ENCODE measurements around the gene DUOX1. TPM values are rescaled to one million over a fixed set of nuclear protein-coding genes. Genes with fewer than 3 reads are reported as not detected.

DUOX1 gene
- total RNA-seq, 1 experiment from 2014 or later: not detected

DNA sequence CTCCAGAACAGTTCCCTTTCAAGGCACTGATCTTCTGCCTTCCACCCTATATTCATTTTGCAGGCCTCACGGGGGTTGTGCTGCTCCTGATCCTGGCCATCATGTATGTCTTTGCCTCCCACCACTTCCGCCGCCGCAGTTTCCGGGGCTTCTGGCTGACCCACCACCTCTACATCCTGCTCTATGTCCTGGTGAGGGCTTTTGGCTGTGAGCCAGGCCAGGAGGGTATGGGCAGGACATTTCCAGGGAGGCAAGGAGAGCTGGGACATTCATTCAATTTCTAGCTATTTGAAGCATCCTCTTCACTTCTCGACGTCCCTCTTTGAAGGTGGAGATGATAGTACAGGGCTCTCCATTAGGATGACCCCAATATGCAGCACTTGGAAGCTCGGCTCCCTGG is 25.9 kb downstream of the DUOX1 start:
- in situ Hi-C loops (cut with HindIII; ENCODE audit: low pct_unique_long_range_greater_than_20kb, low sequenced_read_pairs): no loop called here
- no peak for DNase-seq (ENCODE audit: low read depth)

DNA sequence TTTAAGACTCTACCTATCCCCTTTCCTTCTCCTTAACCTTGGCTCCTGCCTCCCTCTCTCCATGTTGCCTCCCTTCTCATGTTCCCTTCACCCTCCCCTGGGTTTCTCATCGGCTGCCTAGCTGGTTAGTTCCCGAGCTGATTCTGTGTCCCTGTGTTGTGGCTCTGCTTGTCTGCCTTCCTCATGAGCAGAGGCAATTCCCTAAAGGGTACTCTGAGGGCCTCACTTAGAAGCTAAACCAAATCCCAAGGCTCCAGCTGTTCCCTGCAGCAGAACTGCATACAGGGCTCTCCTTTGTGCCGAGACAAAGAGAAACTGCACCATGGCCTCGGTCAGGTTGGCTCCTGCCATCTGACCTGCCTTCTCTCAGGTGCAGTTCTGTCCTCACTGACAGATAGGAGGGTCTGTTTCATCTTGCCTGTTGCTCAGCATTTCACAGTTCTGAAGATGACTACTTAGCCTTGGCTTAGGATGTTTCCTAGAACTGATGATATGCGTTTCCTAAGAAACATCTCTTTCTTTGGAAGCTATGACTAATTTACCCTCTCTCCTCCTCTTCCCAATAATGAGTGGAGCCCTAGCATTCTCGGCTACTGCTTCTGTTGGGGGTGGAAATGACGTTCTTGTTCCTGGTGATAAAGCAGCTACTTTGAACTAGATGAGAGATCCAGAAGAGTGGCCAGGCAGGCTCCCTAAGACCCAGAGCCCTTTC is 27.1 kb downstream of the DUOX1 start:
- in situ Hi-C loops (cut with HindIII; ENCODE audit: low pct_unique_long_range_greater_than_20kb, low sequenced_read_pairs): no loop called here
- DNase-seq (ENCODE audit: low read depth): no peak

DNA sequence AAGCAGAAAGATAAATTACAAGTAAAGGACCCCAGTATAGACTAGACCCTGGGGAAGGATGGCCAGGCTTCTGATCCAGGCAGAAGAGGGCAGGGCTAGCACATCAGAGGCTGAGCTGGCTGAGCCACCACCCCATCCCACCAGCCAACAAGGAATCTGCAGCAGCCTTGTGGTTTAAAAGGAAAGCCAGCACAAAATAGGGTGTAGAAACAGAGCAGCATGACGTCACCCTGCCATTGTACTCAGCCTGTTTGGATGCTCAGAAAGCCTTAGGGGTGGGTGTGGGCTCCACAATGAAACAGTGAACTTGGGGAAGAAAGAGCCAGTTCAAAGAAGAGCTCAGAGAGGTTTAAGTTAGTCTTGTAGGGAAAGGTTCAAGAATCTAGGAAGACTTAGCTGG is 28.2 kb downstream of the DUOX1 start:
- in situ Hi-C loops (cut with HindIII; ENCODE audit: low pct_unique_long_range_greater_than_20kb, low sequenced_read_pairs): no loop called here
- DNase-seq (ENCODE audit: low read depth): no peak

DNA sequence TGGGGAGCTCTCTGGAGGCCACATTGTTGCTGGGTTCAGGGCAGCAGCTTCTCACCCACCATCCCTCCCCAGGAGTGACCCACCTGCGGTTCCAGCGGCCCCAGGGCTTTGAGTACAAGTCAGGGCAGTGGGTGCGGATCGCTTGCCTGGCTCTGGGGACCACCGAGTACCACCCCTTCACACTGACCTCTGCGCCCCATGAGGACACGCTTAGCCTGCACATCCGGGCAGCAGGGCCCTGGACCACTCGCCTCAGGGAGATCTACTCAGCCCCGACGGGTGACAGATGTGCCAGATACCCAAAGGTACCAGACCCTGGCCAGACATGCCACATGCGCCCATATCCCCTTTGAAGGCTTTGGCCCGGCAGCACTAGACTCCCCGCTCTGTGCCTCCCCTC is 31.9 kb downstream of the DUOX1 start:
- no peak for DNase-seq (ENCODE audit: low read depth)
- in situ Hi-C loops (cut with HindIII; ENCODE audit: low pct_unique_long_range_greater_than_20kb, low sequenced_read_pairs): no loop called here

DNA sequence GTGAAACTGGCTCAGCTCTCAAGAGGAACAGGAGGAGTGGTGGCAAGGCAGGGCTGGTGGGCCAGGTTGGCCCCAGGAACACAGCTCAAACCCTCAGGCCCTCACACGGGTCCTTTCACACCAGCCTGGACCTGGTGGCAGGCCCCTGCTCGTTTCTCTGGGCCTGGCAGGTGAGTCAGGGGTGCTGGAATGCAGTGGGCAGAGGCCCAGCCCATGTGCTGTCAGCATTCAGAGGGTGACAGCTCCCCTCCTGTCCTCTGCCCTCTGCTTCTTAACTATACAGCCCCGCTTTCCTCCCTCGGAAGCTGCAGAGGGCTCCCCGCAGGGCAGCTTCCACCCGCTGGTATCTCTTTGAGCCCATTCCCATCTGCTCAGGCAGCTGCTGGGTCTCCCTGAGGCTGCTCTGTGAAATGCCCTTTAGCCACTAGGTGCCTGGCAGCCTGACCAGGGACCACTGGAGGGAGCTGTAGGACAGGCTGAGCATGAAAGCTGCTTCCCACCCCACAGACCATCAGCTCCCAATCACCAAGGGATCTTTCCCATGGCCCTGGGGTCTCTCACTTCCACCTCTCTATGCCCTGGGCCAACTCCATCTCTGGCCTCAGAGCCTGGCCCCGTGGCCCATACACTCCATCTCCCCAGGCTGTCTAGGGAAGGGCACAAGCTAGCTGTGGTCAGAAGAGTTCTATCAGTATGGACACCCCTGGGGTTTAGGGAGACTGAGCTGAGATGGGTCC is 33.1 kb downstream of the DUOX1 start:
- DNase-seq (ENCODE audit: low read depth): peak; percentile 78
- in situ Hi-C loops (cut with HindIII; ENCODE audit: low pct_unique_long_range_greater_than_20kb, low sequenced_read_pairs): no loop called here

DNA sequence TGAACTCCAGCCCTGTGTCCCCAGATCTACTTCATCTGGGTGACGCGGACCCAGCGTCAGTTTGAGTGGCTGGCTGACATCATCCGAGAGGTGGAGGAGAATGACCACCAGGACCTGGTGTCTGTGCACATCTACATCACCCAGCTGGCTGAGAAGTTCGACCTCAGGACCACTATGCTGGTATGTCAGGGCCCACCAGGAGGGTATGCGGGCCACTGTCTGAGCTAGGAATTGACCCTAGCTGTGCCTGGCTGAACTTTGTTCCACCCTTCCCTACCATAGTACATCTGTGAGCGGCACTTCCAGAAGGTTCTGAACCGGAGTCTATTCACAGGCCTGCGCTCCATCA is 33.7 kb downstream of the DUOX1 start:
- in situ Hi-C loops (cut with HindIII; ENCODE audit: low pct_unique_long_range_greater_than_20kb, low sequenced_read_pairs): no loop called here
- DNase-seq (ENCODE audit: low read depth): no peak

DNA sequence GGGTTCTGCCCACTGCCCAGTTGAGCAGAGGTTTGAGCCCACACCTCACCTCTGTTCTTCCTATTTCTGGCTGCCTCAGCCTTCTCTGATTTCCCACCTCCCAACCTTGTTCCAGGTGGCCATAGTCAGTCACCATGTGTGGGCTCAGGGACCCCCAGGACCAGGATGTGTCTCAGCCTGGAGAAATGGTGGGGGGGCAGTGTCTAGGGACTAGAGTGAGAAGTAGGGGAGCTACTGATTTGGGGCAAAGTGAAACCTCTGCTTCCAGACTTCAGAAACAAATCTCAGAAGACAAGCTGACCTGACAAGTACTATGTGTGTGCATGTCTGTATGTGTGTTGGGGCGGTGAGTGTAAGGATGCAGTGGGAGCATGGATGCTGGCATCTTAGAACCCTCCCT is 35.1 kb downstream of the DUOX1 start:
- no peak for DNase-seq (ENCODE audit: low read depth)
- in situ Hi-C loops (cut with HindIII; ENCODE audit: low pct_unique_long_range_greater_than_20kb, low sequenced_read_pairs): no loop called here

DNA sequence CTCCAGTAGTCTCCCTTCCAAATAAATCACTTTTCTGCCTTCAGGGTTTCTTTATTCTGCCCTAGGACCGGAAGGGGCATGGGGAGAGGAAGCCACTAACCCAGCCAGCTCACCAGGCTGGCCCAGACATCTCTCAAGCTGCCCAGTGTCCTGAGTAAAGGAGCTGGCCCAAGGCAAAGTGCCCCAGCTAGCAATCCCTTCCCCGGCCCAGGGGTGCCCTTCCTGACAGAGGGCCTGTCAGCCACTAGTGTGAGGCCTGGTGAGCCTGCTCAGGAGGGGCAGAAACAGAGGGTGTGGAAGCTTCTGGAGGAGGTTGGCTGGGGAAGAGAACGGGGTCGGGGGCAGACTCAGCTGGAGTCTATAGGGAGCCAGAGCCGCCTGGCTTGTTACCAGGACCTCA is 35.7 kb downstream of the DUOX1 start:
- in situ Hi-C loops (cut with HindIII; ENCODE audit: low pct_unique_long_range_greater_than_20kb, low sequenced_read_pairs): no loop called here
- DNase-seq (ENCODE audit: low read depth): no peak

DNA sequence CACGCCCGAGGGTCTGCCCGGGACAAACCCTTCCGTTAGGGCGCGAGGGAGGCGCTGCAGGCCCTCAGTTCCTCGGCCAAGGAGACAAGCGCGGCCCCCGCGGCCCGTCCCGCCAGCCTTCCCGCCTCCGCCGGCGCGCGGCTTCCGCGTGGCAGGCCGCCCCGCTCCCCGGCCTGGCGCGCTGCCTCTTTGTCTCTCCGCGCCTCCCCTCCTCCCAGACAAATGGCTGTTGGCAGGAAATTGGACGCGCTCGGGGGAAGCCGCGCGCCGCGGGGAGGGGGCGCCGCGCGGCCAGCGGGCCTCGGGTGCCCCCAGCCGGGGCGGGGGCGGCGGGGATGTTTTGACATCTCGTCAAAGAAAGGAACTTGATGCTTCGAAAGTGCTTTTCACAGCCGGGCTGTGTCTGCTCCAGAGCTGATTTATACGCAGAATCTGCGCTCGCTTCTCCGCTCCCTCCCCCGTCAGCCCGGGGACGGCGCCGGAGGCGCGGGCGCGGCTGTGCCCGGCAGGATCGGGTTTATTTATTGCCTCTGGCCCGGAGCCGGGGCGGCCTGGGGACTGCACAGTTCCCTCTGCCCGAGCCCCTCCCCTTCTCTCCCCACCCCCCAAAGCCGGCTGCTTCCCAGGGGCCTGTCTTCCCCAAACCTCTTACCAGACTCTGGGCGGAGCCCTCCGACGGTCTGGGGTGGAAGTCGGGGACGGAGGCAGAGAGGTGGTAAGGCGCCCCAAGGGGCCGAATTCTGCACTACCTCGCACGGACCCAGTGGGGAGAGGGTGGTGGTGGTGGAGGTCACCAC is 37.2 kb downstream of the DUOX1 start:
- DNase-seq (ENCODE audit: low read depth): peak; percentile 67
- in situ Hi-C loops (cut with HindIII; ENCODE audit: low pct_unique_long_range_greater_than_20kb, low sequenced_read_pairs): no loop called here

DNA sequence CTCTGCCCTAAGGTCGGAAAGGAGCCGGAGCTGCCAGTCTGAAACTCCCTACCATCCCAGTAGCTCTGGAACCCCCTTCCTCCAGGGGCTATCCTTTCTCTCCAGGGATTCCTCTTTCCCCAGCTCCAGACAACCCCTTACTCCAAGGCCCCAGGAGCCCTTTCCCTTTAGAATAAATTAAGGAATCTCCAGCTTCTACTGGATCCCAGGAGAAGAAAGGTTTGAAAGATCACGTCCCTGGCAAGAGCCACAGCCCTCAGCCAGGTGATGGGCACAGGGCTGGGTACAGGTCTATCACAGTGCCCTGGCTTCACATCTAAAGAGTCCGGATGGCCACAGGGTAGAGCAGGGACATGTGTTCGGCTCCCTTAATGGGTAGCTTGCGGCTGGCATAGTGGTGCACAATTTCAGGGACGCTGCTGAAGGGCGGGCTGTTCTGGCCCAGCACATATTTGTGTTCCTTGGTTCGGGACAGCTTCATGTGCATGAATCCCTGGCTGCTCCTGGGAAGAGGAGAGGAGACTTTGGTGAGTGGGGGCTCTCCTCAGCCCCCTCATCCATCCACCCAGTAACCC is 37.9 kb downstream of the DUOX1 start:
- in situ Hi-C loops (cut with HindIII; ENCODE audit: low pct_unique_long_range_greater_than_20kb, low sequenced_read_pairs): no loop called here
- DNase-seq (ENCODE audit: low read depth): no peak

DNA sequence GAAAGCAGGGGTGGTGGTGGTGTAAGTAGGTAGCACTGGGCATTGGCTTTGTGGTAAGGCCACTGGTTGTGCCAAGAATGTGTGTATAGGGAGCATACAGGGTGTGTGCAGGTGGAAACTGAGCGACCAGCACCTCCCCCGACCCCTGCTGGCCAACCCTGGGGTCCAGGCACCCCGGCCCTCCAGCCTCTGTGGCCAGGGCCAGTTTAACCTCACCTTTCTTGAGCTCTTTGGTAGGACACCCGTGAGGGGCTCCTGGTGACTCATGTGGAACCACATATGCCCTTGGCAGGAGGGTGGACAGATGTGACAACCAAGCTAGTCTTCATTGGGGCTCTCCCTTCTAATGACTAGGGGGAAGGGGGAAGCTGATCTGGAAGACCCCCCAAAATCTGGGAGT is 38.5 kb downstream of the DUOX1 start:
- in situ Hi-C loops (cut with HindIII; ENCODE audit: low pct_unique_long_range_greater_than_20kb, low sequenced_read_pairs): no loop called here
- no peak for DNase-seq (ENCODE audit: low read depth)

DNA sequence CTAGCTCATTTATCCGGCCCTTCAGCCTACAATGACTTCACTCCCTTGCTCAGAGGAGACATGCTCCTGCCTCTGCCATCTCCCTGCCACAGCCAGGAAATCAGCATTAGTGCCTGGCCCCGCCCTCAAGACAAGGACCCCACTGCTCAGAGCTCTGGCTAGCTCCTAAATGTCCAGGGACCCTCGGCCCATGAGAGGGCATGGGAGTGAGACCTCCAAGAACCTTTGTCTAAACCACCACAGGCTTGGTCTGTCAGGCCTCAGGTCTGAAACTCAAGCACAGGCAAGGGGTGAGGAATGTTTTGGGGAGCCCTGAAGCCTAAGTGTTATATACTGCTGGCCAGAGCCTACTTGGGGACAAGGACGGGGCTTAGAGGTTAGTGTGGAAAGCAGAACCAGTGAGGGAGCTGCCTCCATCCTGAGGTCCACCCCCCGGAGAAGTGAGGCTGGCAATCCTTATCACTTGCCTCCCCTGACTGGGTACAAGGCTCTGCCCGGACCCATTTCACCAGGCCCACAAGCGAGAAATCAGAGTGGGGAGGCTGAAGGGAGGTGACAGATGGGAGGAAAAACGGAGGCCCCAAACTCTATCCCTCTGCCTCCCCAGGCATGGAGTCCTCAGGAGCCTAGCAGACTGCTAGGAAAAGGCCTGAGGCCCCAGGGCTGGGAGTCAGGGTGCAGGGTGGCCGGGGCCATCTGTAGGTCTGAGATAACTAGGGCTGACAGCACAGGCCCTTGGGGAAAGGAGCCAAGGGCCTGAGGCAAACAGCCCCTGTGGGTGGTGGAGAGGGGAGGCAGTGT is 39.2 kb downstream of the DUOX1 start:
- no peak for DNase-seq (ENCODE audit: low read depth)
- in situ Hi-C loops (cut with HindIII; ENCODE audit: low pct_unique_long_range_greater_than_20kb, low sequenced_read_pairs): no loop called here

DNA sequence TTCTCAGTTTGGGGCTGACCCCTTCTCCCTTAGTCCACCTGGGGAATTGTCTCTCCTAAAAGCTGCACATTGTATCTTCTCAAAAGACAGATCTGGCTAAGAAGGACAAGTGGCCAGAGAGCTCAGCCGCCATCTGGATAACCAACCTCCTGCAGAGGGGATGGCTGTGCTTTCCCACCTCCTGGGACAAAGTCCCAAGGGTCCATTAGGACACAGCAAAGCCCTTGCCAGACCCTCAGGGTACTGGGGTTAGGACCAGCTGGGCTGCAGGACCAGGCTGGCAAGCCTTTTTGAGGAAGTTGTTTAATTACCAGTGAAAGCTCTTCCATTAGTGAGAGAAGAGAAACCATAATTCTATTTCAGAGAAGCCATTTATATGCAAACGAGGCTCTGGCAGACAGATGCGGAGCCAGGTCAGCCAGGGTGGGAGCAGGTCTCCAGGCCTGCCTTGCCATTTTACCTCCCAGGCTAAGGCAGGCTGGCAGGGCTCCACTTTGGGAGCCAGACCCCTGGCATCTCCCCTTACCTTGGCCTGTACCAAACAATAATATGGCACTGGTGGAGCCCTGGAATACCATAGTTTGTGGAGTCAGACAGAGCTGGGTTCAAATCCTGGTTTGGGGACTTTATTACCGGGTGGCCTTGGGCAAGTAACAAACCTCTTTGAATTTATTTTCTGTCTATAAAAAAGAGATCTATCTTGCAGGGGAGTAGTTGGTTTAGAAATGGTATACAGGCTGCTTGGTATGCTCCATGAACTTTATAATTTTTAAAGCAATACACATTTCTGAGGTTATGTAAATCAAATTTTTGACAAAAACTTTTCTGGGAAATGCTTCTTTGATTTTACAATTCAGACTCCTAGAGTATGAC is 40.0 kb downstream of the DUOX1 start:
- no peak for DNase-seq (ENCODE audit: low read depth)
- in situ Hi-C loops (cut with HindIII; ENCODE audit: low pct_unique_long_range_greater_than_20kb, low sequenced_read_pairs): no loop called here

DNA sequence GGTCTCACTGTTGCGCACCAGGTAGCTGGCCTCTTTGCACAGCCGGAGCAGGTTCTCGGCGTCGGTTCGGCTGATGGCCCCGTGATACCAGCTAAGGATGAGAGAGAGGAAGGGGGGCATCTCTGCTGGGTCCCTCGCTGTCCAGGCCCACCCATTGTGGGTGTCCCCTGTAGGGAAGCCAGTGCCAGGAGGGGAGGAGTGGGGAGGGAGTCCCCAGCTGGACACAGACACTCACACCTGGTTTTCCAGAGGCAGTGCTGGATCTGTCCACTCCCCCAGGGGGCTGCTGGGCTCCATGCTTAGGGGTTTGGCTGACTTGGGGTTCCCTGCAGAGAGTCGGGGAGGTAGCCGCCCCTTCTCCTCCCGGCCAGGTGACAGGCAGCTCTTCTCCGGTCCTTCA is 42.1 kb downstream of the DUOX1 start:
- DNase-seq (ENCODE audit: low read depth): no peak
- in situ Hi-C loops (cut with HindIII; ENCODE audit: low pct_unique_long_range_greater_than_20kb, low sequenced_read_pairs): no loop called here

DNA sequence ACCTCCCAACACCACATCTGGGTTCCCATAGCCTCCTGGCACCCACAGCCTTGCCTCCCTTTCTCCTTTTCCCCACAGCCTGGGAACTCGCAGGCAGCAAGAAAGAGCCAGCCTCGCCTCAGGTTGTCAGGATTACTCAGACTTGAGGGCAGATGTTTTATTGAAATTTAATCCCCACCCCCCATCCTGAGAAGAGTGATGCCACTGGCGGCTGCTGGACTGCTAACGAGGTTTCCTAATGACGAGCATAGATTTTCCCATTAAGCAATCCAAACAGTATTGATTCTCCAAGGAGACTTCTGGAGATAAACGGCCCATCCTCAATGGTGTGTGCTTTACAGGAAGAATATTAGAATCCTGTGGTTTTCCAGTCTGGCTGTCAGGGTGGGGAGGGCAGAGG is 44.3 kb downstream of the DUOX1 start:
- no peak for DNase-seq (ENCODE audit: low read depth)
- in situ Hi-C loops (cut with HindIII; ENCODE audit: low pct_unique_long_range_greater_than_20kb, low sequenced_read_pairs): no loop called here

DNA sequence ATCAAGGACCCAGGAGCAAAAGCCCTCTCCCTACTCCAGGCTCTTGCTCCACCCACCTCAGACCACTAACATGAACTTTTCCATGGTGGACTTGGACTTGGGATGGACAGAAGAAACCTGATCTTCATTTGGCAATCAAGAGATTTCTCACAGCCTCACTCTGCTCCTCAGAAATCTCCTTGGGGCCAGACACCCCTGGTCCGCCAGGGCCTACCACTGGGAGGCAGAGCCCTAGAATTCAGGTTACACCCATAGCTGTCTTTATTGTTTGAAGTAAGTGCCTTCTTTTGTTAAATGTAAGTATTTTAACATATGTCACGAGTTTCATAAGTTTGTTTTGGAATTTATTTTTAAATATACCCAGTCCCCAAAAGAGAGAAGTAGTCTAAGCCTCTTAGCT is 44.8 kb downstream of the DUOX1 start:
- in situ Hi-C loops (cut with HindIII; ENCODE audit: low pct_unique_long_range_greater_than_20kb, low sequenced_read_pairs): no loop called here
- DNase-seq (ENCODE audit: low read depth): no peak

DNA sequence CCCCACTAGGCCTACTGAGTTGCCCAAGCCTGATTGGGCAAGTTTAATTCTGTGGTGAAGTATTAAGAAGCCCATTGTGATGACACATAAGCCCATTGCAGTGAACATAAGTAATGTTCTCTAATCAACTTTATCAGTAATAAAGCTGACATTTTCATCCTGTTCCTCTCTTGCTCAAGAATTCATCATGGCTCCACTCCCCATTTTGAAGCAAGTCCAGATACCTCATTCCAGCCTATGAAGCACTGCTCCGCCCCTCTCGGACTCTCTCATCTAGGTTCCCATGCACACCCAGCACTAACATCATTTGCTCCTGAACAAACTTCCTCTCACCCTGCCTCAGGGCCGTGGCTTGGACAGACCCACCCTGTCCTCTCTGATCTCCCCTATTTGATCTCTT is 47.5 kb downstream of the DUOX1 start:
- DNase-seq (ENCODE audit: low read depth): no peak
- in situ Hi-C loops (cut with HindIII; ENCODE audit: low pct_unique_long_range_greater_than_20kb, low sequenced_read_pairs): no loop called here
